Spleen (tissue), 7 donors: ENCODE results near the gene C1GALT1.
"Not testable (repeated sequence)": the region's sequence is repeated elsewhere in the genome, so short reads cannot be mapped to it uniquely, and the experiment has no call there.

Experiments
- POLR2AphosphoS5 ChIP-seq, 3 donors: sonication (generic); formaldehyde crosslinking; IDR thresholded peaks; one replicate each; pipeline ENCODE4 v1.5.1; 2017; ENCODE audit warnings: antibody characterized with exemption in 3 of 3
- TF ChIP-seq, protein P1 (sequence below), 11 experiments: fragments of 200-600 bp in 7 of 11; fragments of 450-650 bp in 4 of 11; sonication (generic) in 4 of 11; IDR thresholded peaks in 8 of 11; conservative IDR thresholded peaks in 3 of 11; 1 replicate in 7 of 11; 2 replicates in 4 of 11; pipeline versions ENCODE4 v1.4.0 to v1.8.0; 2016 to 2021; ENCODE audit warnings: antibody characterized with exemption in 11 of 11, inconsistent platforms in 4 of 11, mild to moderate bottlenecking in 1 of 11
- donor health status: DM: no; HTN: no; CAD: no; lungs with moderate emphysema.
- donor health status: DM: no; HTN: no; CAD: no.
- donor health status: DM: no; HTN: no; CAD: no.

DNA sequence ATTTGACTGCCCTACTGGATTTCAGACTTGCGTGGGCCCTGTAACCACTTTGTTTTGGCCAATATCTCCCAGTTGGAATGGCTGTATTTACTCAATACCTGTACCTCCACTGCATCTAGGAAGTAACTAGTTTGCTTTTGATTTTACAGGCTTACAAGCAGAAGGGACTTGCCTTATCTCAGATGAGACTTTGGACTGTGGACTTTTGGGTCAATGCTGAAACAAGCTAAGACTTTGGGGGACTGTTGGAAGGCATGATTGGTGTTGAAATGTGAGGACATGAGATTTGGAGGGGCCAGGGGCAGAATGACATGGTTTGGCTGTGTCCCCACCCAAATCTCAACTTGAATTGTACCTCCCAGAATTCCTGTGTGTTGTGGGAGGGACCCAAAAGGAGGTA is 28.0 kb upstream of the C1GALT1 start:
- TF ChIP-seq, protein P1, sequence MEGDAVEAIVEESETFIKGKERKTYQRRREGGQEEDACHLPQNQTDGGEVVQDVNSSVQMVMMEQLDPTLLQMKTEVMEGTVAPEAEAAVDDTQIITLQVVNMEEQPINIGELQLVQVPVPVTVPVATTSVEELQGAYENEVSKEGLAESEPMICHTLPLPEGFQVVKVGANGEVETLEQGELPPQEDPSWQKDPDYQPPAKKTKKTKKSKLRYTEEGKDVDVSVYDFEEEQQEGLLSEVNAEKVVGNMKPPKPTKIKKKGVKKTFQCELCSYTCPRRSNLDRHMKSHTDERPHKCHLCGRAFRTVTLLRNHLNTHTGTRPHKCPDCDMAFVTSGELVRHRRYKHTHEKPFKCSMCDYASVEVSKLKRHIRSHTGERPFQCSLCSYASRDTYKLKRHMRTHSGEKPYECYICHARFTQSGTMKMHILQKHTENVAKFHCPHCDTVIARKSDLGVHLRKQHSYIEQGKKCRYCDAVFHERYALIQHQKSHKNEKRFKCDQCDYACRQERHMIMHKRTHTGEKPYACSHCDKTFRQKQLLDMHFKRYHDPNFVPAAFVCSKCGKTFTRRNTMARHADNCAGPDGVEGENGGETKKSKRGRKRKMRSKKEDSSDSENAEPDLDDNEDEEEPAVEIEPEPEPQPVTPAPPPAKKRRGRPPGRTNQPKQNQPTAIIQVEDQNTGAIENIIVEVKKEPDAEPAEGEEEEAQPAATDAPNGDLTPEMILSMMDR (IDR thresholded peaks at IDR 0.05 in 8 of 11, conservative IDR thresholded peaks at IDR 0.05 in 3 of 11), result not testable (repeated sequence)
- not testable (repeated sequence) for TF ChIP-seq POLR2AphosphoS5 (IDR thresholded peaks at IDR 0.05)
